Measurements from ENCODE around the gene TGFB2.

The TGFB2 gene

DNA sequence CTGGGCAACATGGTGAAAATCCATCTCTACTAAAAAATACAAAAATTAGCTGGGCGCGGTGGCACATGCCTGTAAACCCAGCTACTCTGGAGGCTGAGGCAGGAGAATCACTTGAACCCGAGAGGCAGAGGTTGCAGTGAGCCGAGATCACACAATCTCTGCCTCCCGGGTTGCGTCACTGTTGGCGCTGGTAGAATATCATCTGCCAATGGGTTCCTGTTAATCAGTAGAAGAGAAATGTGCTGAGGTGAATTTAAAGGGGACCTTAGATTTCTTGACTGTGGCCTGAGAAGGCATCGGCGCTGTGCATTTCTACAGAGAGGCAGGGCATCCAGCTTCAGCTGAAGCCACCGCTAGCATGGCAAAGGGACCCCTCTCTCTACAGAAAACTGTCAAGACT, 68.0 kb downstream of the TGFB2 start:
- Histone ChIP-seq H3K27me3 (ENCODE audit: control insufficient read depth in 2 of 2, insufficient read depth in 2 of 2, low read length in 2 of 2) (no peaks in the 10 kb centered on the region), H3K27ac (ENCODE audit: low read depth in 2 of 2, low read length in 2 of 2) (no peak overlapping the region), H3K4me1 (ENCODE audit: control insufficient read depth in 2 of 2, insufficient read depth in 2 of 2, low read length in 2 of 2) (no peaks in the 10 kb centered on the region), H3K36me3 (ENCODE audit: control insufficient read depth in 2 of 2, insufficient read depth in 2 of 2, low read length in 2 of 2) (no peaks in the 10 kb centered on the region), H3K9ac (ENCODE audit: low read depth in 1 of 2, low read length in 2 of 2) (no peak overlapping the region), H3K4me3 (ENCODE audit: low read length in 2 of 2) (no peak overlapping the region), H3K9me3 (ENCODE audit: control insufficient read depth in 2 of 2, low read length in 2 of 2) (no peaks in the 10 kb centered on the region)

DNA sequence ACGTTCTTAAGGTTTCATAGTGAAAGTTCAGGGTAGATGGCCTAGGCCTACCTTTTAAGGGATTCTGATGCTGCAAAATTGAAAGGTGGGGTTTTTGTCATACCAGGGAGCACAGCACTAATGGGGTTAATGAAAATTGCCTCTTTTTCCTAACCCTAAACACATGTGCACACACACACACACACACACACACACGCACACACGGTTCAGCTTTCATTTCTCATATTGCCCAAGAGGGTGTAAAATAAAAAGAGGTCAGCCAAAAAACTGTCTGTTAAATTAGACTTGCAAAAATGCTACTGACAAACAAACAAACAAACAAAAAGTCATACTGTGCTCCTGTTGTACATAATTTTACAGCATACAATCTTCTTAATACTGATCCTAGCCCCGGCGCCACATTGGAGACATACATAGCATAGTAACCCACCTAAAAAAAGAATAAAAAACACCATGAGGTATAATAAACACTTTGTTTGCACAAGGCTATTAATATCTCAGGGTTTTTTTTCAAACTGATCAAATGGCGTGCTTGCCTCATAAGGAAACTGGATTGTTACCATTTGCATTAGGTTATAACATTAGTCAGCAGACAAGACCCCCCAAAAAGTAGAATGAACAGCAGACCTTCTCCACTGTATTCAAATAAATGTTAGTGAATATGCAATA, 69.1 kb downstream of the TGFB2 start:
- no peak overlapping the region for H3K9ac ChIP-seq (ENCODE audit: low read depth in 1 of 2, low read length in 2 of 2)
- H3K36me3 ChIP-seq (ENCODE audit: control insufficient read depth in 2 of 2, insufficient read depth in 2 of 2, low read length in 2 of 2), result no peaks in the 10 kb centered on the region
- H3K4me3 ChIP-seq (ENCODE audit: low read length in 2 of 2), result no peak overlapping the region
- H3K4me1 ChIP-seq (ENCODE audit: control insufficient read depth in 2 of 2, insufficient read depth in 2 of 2, low read length in 2 of 2), result no peaks in the 10 kb centered on the region
- no peaks in the 10 kb centered on the region for H3K9me3 ChIP-seq (ENCODE audit: control insufficient read depth in 2 of 2, low read length in 2 of 2)
- H3K27me3 ChIP-seq (ENCODE audit: control insufficient read depth in 2 of 2, insufficient read depth in 2 of 2, low read length in 2 of 2), result no peaks in the 10 kb centered on the region
- H3K27ac ChIP-seq (ENCODE audit: low read depth in 2 of 2, low read length in 2 of 2), result no peak overlapping the region

DNA sequence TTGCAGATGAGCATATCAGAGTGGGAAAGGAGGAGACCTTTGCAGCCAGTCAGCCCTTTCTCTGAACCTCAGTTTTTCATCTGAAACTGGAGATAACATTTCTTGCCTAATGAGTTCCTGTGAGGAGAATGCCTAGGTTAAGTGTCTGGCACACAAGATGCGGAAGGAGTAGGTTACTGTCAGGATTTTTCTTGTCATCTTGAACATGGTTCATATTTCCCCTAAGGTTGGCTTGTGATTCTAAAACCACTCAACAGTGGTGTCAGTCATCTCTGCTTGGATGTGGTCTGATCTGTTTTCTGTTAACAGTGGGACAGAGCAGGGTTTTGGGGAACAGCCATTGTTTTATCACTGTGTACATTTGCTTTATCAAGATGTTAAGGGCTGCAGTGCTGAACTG, 70.6 kb downstream of the TGFB2 start:
- no peaks in the 10 kb centered on the region for H3K27me3 ChIP-seq (ENCODE audit: control insufficient read depth in 2 of 2, insufficient read depth in 2 of 2, low read length in 2 of 2)
- no peak overlapping the region for H3K27ac ChIP-seq (ENCODE audit: low read depth in 2 of 2, low read length in 2 of 2)
- no peaks in the 10 kb centered on the region for H3K36me3 ChIP-seq (ENCODE audit: control insufficient read depth in 2 of 2, insufficient read depth in 2 of 2, low read length in 2 of 2)
- H3K4me3 ChIP-seq (ENCODE audit: low read length in 2 of 2), result no peak overlapping the region
- no peaks in the 10 kb centered on the region for H3K9me3 ChIP-seq (ENCODE audit: control insufficient read depth in 2 of 2, low read length in 2 of 2)
- no peaks in the 10 kb centered on the region for H3K4me1 ChIP-seq (ENCODE audit: control insufficient read depth in 2 of 2, insufficient read depth in 2 of 2, low read length in 2 of 2)
- no peak overlapping the region for H3K9ac ChIP-seq (ENCODE audit: low read depth in 1 of 2, low read length in 2 of 2)

DNA sequence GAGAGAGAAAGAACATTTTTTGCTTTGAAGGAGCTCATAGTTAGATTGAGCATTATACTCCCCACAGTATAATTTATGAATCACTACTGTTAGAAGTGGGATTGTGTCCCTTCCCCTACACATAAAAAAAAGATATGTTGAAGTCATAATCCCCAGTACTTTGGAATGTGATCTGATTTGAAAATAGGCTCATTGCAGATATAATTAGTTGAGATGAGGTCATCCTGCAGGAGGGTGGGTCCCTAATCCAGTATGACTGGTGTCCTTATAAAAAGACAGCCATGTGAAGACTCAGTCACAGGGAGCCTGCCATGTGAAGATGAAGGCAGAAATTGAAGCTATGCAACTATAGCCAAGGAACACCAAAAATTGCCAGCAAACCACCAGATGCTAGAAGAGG, 76.4 kb downstream of the TGFB2 start:
- no peaks in the 10 kb centered on the region for H3K27me3 ChIP-seq (ENCODE audit: control insufficient read depth in 2 of 2, insufficient read depth in 2 of 2, low read length in 2 of 2)
- no peak overlapping the region for H3K9ac ChIP-seq (ENCODE audit: low read depth in 1 of 2, low read length in 2 of 2)
- no peaks in the 10 kb centered on the region for H3K36me3 ChIP-seq (ENCODE audit: control insufficient read depth in 2 of 2, insufficient read depth in 2 of 2, low read length in 2 of 2)
- no peak overlapping the region for H3K27ac ChIP-seq (ENCODE audit: low read depth in 2 of 2, low read length in 2 of 2)
- no peaks in the 10 kb centered on the region for H3K4me1 ChIP-seq (ENCODE audit: control insufficient read depth in 2 of 2, insufficient read depth in 2 of 2, low read length in 2 of 2)
- H3K9me3 ChIP-seq (ENCODE audit: control insufficient read depth in 2 of 2, low read length in 2 of 2), result no peaks in the 10 kb centered on the region
- H3K4me3 ChIP-seq (ENCODE audit: low read length in 2 of 2), result no peak overlapping the region

DNA sequence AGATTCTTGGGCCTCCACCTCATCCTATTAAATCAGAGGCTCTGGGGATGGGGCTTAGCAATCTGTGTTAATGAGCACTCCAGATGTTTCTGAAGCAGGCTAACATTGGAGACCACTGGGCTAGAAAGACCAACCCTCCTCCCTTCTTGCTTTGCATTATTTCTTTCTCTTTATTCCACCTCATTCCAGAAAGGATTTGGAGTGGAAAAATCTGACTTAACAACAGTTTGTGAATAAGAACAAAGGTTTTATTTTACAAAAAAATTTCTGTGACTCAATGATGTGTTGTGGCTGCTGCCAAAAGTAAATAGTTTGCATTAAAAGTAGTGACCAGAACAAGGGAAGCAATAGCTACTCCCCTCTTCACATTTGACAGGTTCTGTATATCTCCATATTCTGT, 79.4 kb downstream of the TGFB2 start:
- H3K27ac ChIP-seq (ENCODE audit: low read depth in 2 of 2, low read length in 2 of 2), result no peak overlapping the region
- H3K36me3 ChIP-seq (ENCODE audit: control insufficient read depth in 2 of 2, insufficient read depth in 2 of 2, low read length in 2 of 2), result no peaks in the 10 kb centered on the region
- H3K4me3 ChIP-seq (ENCODE audit: low read length in 2 of 2), result no peak overlapping the region
- no peaks in the 10 kb centered on the region for H3K27me3 ChIP-seq (ENCODE audit: control insufficient read depth in 2 of 2, insufficient read depth in 2 of 2, low read length in 2 of 2)
- no peak overlapping the region for H3K9ac ChIP-seq (ENCODE audit: low read depth in 1 of 2, low read length in 2 of 2)
- no peaks in the 10 kb centered on the region for H3K9me3 ChIP-seq (ENCODE audit: control insufficient read depth in 2 of 2, low read length in 2 of 2)
- no peaks in the 10 kb centered on the region for H3K4me1 ChIP-seq (ENCODE audit: control insufficient read depth in 2 of 2, insufficient read depth in 2 of 2, low read length in 2 of 2)

DNA sequence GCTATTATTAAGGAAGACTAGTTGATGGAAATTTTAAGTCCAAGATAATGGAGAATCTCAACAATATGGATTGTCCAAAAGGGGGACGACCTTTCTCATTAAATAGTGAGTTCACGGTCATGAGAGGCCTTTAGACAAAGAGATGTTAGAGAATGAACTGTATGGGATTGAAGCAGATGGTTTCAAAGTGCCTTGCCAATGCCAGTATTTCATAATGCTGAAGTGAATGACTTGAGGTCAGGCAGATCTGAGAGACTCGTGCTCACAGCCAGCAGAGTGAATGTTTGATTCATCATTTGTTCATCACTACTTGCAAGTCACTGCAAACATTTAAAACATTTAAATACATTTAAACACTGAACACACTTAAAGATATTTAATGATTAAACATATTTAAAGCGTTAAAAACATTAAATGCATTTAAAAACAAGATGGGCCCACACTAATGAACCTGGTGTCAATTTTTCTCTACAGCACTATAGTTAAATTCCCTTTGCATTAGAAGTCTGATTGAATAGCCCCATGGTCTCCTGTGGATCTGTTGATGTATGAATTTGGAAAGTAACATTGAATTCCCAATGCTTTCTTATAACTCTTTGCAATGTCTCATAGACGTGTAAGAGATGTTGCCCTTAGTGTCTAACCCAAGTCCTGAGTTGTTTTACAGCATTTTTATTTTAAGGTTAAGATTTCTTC, 80.7 kb downstream of the TGFB2 start:
- H3K9me3 ChIP-seq (ENCODE audit: control insufficient read depth in 2 of 2, low read length in 2 of 2), result no peaks in the 10 kb centered on the region
- H3K4me3 ChIP-seq (ENCODE audit: low read length in 2 of 2), result no peak overlapping the region
- H3K9ac ChIP-seq (ENCODE audit: low read depth in 1 of 2, low read length in 2 of 2), result no peak overlapping the region
- H3K36me3 ChIP-seq (ENCODE audit: control insufficient read depth in 2 of 2, insufficient read depth in 2 of 2, low read length in 2 of 2), result no peaks in the 10 kb centered on the region
- H3K27me3 ChIP-seq (ENCODE audit: control insufficient read depth in 2 of 2, insufficient read depth in 2 of 2, low read length in 2 of 2), result no peaks in the 10 kb centered on the region
- H3K27ac ChIP-seq (ENCODE audit: low read depth in 2 of 2, low read length in 2 of 2), result no peak overlapping the region
- H3K4me1 ChIP-seq (ENCODE audit: control insufficient read depth in 2 of 2, insufficient read depth in 2 of 2, low read length in 2 of 2), result no peaks in the 10 kb centered on the region

DNA sequence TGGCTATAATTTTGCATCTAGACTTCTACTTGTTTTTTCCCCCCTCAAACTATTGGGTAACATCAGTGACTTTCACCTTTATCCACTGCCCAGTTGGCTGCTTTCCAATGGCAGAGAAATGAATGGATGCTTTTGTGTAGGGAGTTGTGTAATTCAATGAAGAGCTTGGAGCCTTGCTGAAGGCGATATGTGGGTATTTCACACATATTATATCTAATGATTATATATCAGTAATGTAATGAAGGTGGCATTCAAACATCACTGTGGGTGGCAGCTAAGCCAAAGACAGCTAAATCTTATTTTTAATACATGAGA, 81.2 kb downstream of the TGFB2 start:
- no peaks in the 10 kb centered on the region for H3K9me3 ChIP-seq (ENCODE audit: control insufficient read depth in 2 of 2, low read length in 2 of 2)
- no peak overlapping the region for H3K4me3 ChIP-seq (ENCODE audit: low read length in 2 of 2)
- H3K9ac ChIP-seq (ENCODE audit: low read depth in 1 of 2, low read length in 2 of 2), result no peak overlapping the region
- no peak overlapping the region for H3K27ac ChIP-seq (ENCODE audit: low read depth in 2 of 2, low read length in 2 of 2)
- no peaks in the 10 kb centered on the region for H3K27me3 ChIP-seq (ENCODE audit: control insufficient read depth in 2 of 2, insufficient read depth in 2 of 2, low read length in 2 of 2)
- no peaks in the 10 kb centered on the region for H3K36me3 ChIP-seq (ENCODE audit: control insufficient read depth in 2 of 2, insufficient read depth in 2 of 2, low read length in 2 of 2)
- no peaks in the 10 kb centered on the region for H3K4me1 ChIP-seq (ENCODE audit: control insufficient read depth in 2 of 2, insufficient read depth in 2 of 2, low read length in 2 of 2)

DNA sequence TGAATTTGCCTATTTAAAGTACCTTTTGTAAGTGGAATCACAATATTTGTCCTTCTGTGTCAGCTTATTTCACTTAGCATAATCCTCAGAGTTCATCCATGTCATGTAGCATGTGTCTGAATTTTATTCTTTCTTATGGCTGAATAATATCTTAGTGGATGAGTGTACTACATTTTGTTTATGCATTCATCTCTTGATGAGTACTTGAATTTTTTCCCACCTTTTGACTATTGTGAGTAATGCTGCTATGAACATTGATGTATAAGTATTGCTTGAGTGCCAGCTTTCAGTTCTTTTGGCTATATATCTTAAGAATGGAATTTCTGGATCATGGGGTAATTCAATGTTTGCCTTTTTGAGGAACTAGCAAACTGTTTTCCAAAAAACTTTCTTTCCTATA, 84.2 kb downstream of the TGFB2 start:
- H3K27me3 ChIP-seq (ENCODE audit: control insufficient read depth in 2 of 2, insufficient read depth in 2 of 2, low read length in 2 of 2), result no peaks in the 10 kb centered on the region
- H3K4me3 ChIP-seq (ENCODE audit: low read length in 2 of 2), result no peak overlapping the region
- H3K27ac ChIP-seq (ENCODE audit: low read depth in 2 of 2, low read length in 2 of 2), result no peak overlapping the region
- no peaks in the 10 kb centered on the region for H3K36me3 ChIP-seq (ENCODE audit: control insufficient read depth in 2 of 2, insufficient read depth in 2 of 2, low read length in 2 of 2)
- no peak overlapping the region for H3K9ac ChIP-seq (ENCODE audit: low read depth in 1 of 2, low read length in 2 of 2)
- no peaks in the 10 kb centered on the region for H3K9me3 ChIP-seq (ENCODE audit: control insufficient read depth in 2 of 2, low read length in 2 of 2)
- H3K4me1 ChIP-seq (ENCODE audit: control insufficient read depth in 2 of 2, insufficient read depth in 2 of 2, low read length in 2 of 2), result no peaks in the 10 kb centered on the region

DNA sequence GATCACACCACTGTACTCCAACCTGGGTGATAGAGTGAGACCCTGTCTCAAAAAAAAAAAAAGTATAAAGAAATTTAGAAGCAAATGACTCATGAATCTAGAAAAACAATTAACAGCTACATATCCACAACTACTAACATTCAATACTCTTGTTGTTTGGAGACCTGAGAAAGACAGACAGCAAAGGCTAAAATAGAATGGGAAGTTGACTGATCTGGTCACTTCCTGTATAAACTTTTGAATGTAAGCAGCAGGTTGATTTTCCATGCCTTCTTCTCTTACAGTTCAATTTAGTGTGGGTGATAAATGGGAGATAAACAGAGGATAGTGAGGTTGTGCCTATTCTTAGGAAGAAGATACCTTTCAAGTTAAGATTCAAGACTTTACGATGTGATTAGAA, 85.2 kb downstream of the TGFB2 start:
- no peaks in the 10 kb centered on the region for H3K36me3 ChIP-seq (ENCODE audit: control insufficient read depth in 2 of 2, insufficient read depth in 2 of 2, low read length in 2 of 2)
- H3K4me1 ChIP-seq (ENCODE audit: control insufficient read depth in 2 of 2, insufficient read depth in 2 of 2, low read length in 2 of 2), result no peaks in the 10 kb centered on the region
- no peak overlapping the region for H3K27ac ChIP-seq (ENCODE audit: low read depth in 2 of 2, low read length in 2 of 2)
- no peak overlapping the region for H3K9ac ChIP-seq (ENCODE audit: low read depth in 1 of 2, low read length in 2 of 2)
- H3K4me3 ChIP-seq (ENCODE audit: low read length in 2 of 2), result no peak overlapping the region
- no peaks in the 10 kb centered on the region for H3K9me3 ChIP-seq (ENCODE audit: control insufficient read depth in 2 of 2, low read length in 2 of 2)
- H3K27me3 ChIP-seq (ENCODE audit: control insufficient read depth in 2 of 2, insufficient read depth in 2 of 2, low read length in 2 of 2), result no peaks in the 10 kb centered on the region

DNA sequence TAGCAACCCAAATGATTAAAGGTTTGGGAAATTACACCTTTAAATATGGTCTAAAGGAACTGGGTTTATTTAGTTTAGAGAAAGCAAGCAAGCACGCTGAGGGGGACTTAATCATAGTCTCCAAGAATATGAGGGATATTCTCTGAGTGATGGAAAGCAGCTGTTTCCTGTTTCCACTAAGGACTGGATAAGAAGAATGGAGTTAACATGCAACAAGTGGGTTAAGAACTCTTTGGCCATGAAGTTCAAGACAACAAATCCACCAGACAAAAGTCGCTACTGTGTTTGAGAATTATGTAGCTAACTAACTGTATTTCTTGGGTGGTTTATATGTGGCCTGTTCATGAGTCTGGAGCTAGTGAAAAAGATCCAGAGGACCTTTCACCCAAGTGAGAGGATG, 85.7 kb downstream of the TGFB2 start:
- Histone ChIP-seq H3K27ac (ENCODE audit: low read depth in 2 of 2, low read length in 2 of 2) (no peak overlapping the region), H3K27me3 (ENCODE audit: control insufficient read depth in 2 of 2, insufficient read depth in 2 of 2, low read length in 2 of 2) (no peaks in the 10 kb centered on the region), H3K9ac (ENCODE audit: low read depth in 1 of 2, low read length in 2 of 2) (no peak overlapping the region), H3K36me3 (ENCODE audit: control insufficient read depth in 2 of 2, insufficient read depth in 2 of 2, low read length in 2 of 2) (no peaks in the 10 kb centered on the region), H3K4me1 (ENCODE audit: control insufficient read depth in 2 of 2, insufficient read depth in 2 of 2, low read length in 2 of 2) (no peaks in the 10 kb centered on the region), H3K9me3 (ENCODE audit: control insufficient read depth in 2 of 2, low read length in 2 of 2) (no peaks in the 10 kb centered on the region), H3K4me3 (ENCODE audit: low read length in 2 of 2) (no peak overlapping the region)

Data from mucosa of rectum (tissue), 2 donors.